ACC112 (cell line): ENCODE measurements around the gene OR2A5.
A peak's percentile ranks its signal among the peaks of the same experiment; 100 is the strongest.

Source experiments
- H2AFZ ChIP-seq: fragments of 200-600 bp; sonication (generic); one replicate; pipeline ENCODE4 v1.6.0; 2017; ENCODE audit warnings: antibody characterized with exemption, low read length; ENCODE audit not compliant: unreplicated experiment
- H3K27ac ChIP-seq: fragments of 200-600 bp; sonication (generic); 2 replicates; pipeline ENCODE4 v1.5.1; 2014; ENCODE audit warnings: low read depth, mild to moderate bottlenecking, antibody characterized with exemption, low read length, moderate library complexity
- H3K27me3 ChIP-seq: fragments of 200-600 bp; sonication (generic); 2 replicates; pipeline ENCODE4 v1.6.1; 2014; ENCODE audit warnings: mild to moderate bottlenecking, antibody characterized with exemption, low read length, moderate library complexity, mixed read lengths; ENCODE audit not compliant: insufficient read depth
- H3K36me3 ChIP-seq: fragments of 200-600 bp; sonication (generic); 2 replicates; pipeline ENCODE4 v1.6.1; 2016; ENCODE audit warnings: mild to moderate bottlenecking, antibody characterized with exemption, low read length, moderate library complexity, mixed read lengths; ENCODE audit not compliant: insufficient read depth
- H3K4me1 ChIP-seq: fragments of 200-600 bp; sonication (generic); one replicate; pipeline ENCODE4 v1.6.1; 2016; ENCODE audit warnings: low read length, mixed read lengths; ENCODE audit not compliant: insufficient read depth, unreplicated experiment, control insufficient read depth
- H3K4me3 ChIP-seq: fragments of 200-600 bp; sonication (generic); 2 replicates; pipeline ENCODE4 v1.5.1; 2014; ENCODE audit warnings: mild to moderate bottlenecking, low read depth, low read length
- H3K79me2 ChIP-seq: fragments of 200-600 bp; sonication (generic); one replicate; pipeline ENCODE4 v1.6.0; 2016; ENCODE audit warnings: low read length; ENCODE audit not compliant: control insufficient read depth, unreplicated experiment, insufficient read depth

The OR2A5 gene

GRCh38 chr7:144019457-144019856, 29.3 kb upstream of the OR2A5 start:
- H3K4me1 ChIP-seq: peaks cover 25% of the 10 kb centered on the region
- no peaks in the 10 kb centered on the region for H3K27me3 ChIP-seq
- H3K79me2 ChIP-seq: no peaks in the 10 kb centered on the region
- H3K27ac ChIP-seq: peak overlapping the region; percentile 70
- no peaks in the 10 kb centered on the region for H3K36me3 ChIP-seq
- peak overlapping the region; percentile 26 for H2AFZ ChIP-seq
- H3K4me3 ChIP-seq: no peak overlapping the region

GRCh38 chr7:144020340-144020739, 28.4 kb upstream of the OR2A5 start:
- Histone ChIP-seq H3K27ac (no peak overlapping the region), H3K27me3 (no peaks in the 10 kb centered on the region), H3K36me3 (no peaks in the 10 kb centered on the region), H3K4me1 (peaks cover 25% of the 10 kb centered on the region), H2AFZ (no peak overlapping the region), H3K79me2 (no peaks in the 10 kb centered on the region), H3K4me3 (no peak overlapping the region)

GRCh38 chr7:144022169-144022568, 26.6 kb upstream of the OR2A5 start:
- no peak overlapping the region for H2AFZ ChIP-seq
- no peak overlapping the region for H3K4me3 ChIP-seq
- no peaks in the 10 kb centered on the region for H3K27me3 ChIP-seq
- H3K27ac ChIP-seq: no peak overlapping the region
- H3K79me2 ChIP-seq: no peaks in the 10 kb centered on the region
- no peaks in the 10 kb centered on the region for H3K36me3 ChIP-seq
- peaks cover 25% of the 10 kb centered on the region for H3K4me1 ChIP-seq

- Histone ChIP-seq H2AFZ (no peak overlapping the region), H3K4me1 (peaks cover 27% of the 10 kb centered on the region), H3K27ac (no peak overlapping the region), H3K4me3 (no peak overlapping the region), H3K27me3 (no peaks in the 10 kb centered on the region), H3K36me3 (no peaks in the 10 kb centered on the region), H3K79me2 (no peaks in the 10 kb centered on the region)
Observed at GRCh38 chr7:144023171-144023827, 25.4 kb upstream of the OR2A5 start.

- H3K79me2 ChIP-seq: no peaks in the 10 kb centered on the region
- H3K36me3 ChIP-seq: no peaks in the 10 kb centered on the region
- H3K4me1 ChIP-seq: peaks cover 21% of the 10 kb centered on the region
- no peaks in the 10 kb centered on the region for H3K27me3 ChIP-seq
- no peak overlapping the region for H3K4me3 ChIP-seq
- no peak overlapping the region for H3K27ac ChIP-seq
- no peak overlapping the region for H2AFZ ChIP-seq
Observed at GRCh38 chr7:144024213-144024612, 24.5 kb upstream of the OR2A5 start.

GRCh38 chr7:144026203-144026883, 22.4 kb upstream of the OR2A5 start:
- Histone ChIP-seq H2AFZ (peak overlapping the region; percentile 17), H3K79me2 (no peaks in the 10 kb centered on the region), H3K4me3 (no peak overlapping the region), H3K4me1 (peaks cover 9% of the 10 kb centered on the region), H3K27me3 (no peaks in the 10 kb centered on the region), H3K27ac (no peak overlapping the region), H3K36me3 (no peaks in the 10 kb centered on the region)

GRCh38 chr7:144027070-144027469, 21.7 kb upstream of the OR2A5 start:
- H3K27ac ChIP-seq: no peak overlapping the region

GRCh38 chr7:144027974-144028373, 20.8 kb upstream of the OR2A5 start:
- peak overlapping the region; percentile 44 for H3K27ac ChIP-seq
- H2AFZ ChIP-seq: no peak overlapping the region
- no peaks in the 10 kb centered on the region for H3K36me3 ChIP-seq
- no peak overlapping the region for H3K4me3 ChIP-seq
- H3K79me2 ChIP-seq: no peaks in the 10 kb centered on the region
- H3K4me1 ChIP-seq: peaks cover 15% of the 10 kb centered on the region
- no peaks in the 10 kb centered on the region for H3K27me3 ChIP-seq

More at GRCh38 chr7:144027070-144027469, 21.7 kb upstream of the OR2A5 start:
- no peak overlapping the region for H3K4me3 ChIP-seq
- no peaks in the 10 kb centered on the region for H3K36me3 ChIP-seq
- H2AFZ ChIP-seq: peak overlapping the region; percentile 17
- no peaks in the 10 kb centered on the region for H3K27me3 ChIP-seq
- no peaks in the 10 kb centered on the region for H3K79me2 ChIP-seq
- peaks cover 15% of the 10 kb centered on the region for H3K4me1 ChIP-seq

GRCh38 chr7:144028547-144028946, 20.2 kb upstream of the OR2A5 start:
- no peaks in the 10 kb centered on the region for H3K79me2 ChIP-seq
- H3K36me3 ChIP-seq: no peaks in the 10 kb centered on the region
- no peak overlapping the region for H2AFZ ChIP-seq

GRCh38 chr7:144032516-144032915, 16.2 kb upstream of the OR2A5 start:
- H3K27me3 ChIP-seq: no peaks in the 10 kb centered on the region
- H3K4me3 ChIP-seq: no peak overlapping the region
- no peaks in the 10 kb centered on the region for H3K36me3 ChIP-seq
- no peaks in the 10 kb centered on the region for H3K79me2 ChIP-seq
- H3K27ac ChIP-seq: no peak overlapping the region
- H3K4me1 ChIP-seq: peaks cover 19% of the 10 kb centered on the region
- no peak overlapping the region for H2AFZ ChIP-seq

More at GRCh38 chr7:144028547-144028946, 20.2 kb upstream of the OR2A5 start:
- no peak overlapping the region for H3K27ac ChIP-seq
- no peaks in the 10 kb centered on the region for H3K27me3 ChIP-seq
- no peak overlapping the region for H3K4me3 ChIP-seq
- peaks cover 15% of the 10 kb centered on the region for H3K4me1 ChIP-seq
